ENCODE data around the gene PDZRN3.

Gene PDZRN3

DNA sequence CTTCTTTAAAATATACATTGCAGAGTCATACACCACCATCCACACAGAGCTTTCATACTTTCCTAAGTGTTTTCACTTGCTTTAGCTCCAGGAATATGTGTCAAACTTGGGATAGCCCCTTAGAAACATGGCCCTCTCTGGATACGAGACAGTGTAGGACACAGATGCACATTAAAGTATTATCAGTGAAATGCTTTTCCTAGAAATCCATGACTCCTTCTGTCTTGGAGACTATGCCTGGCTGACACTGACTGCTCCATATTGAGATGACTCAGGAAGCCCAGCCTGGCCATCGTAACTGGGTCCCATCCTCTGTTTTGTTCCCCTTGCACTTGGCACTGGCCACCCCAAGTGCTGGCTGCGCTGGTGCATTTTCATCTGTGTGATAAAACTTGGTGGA is 204.8 kb downstream of the PDZRN3 start:
- no peak for DNase-seq (ENCODE audit: low read depth, low spot score)

- DNase-seq (ENCODE audit: low read depth, low spot score) = no peak
These were observed 205.4 kb downstream of the PDZRN3 start for GRCh38 chr3:73419179-73419803.

DNA sequence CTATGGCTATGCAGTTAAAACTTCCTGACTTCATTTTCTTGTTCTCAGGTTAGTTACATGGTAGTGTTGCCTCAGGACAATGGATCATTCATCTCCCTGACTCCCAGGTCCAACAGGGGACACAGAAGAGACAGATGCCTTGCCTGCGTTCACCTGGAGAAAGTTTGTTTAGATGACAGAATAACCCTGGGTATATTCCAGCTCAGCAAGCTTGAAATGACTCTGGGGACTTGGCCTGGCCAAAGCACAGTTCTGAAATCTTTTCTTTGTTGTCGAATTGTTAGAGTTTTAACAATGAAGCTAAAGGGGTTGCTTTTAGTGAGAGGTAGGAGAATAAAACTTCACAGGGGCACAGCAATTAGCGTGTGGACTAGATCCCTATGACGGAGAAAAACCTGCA is 206.1 kb downstream of the PDZRN3 start:
- no peak for DNase-seq (ENCODE audit: low read depth, low spot score)

DNA sequence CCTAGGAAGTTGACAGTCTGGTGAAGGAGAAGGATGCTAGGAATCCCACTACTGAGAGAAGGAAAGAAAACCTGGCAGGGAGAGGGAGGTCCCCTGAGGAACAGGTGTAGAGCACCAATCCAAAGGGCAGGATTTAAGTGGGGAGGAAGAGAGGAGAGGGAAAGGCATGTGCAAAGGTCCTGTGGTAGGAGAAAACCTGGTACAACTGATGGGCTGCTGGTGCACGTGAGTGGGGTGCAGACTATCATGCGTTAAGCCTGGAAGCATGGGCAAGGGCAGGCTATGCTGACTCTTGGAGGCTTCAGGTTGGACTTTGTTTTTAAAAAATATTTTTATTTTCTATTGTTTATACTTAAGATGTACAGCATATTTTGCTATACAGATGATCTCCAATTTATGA is 209.6 kb downstream of the PDZRN3 start:
- no peak for DNase-seq (ENCODE audit: low read depth, low spot score)

GRCh38 chr3:73413619-73414018 is 211.1 kb downstream of the PDZRN3 start:
- no peak for DNase-seq (ENCODE audit: low read depth, low spot score)

GRCh38 chr3:73411993-73412392 is 212.7 kb downstream of the PDZRN3 start:
- no peak for DNase-seq (ENCODE audit: low read depth, low spot score)

DNA sequence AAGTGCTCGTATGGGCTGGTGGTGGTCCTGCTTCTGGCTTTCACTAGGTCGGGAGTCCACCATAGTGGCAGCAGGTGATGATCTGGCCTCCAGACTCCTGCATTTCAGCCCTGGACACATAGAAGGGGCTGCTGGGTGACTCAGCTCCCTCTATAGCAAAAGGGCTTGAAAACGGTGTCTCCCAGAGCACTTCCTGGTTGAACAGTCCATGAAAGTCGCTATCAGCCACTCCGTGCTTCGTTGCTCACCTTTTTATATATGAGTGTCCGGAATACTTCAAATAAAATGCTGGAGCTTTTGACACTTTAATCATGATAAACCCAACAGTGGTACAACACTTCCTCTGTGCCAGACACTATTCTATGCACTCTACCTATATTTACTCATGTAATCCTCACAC is 213.2 kb downstream of the PDZRN3 start:
- no peak for DNase-seq (ENCODE audit: low read depth, low spot score)

DNA sequence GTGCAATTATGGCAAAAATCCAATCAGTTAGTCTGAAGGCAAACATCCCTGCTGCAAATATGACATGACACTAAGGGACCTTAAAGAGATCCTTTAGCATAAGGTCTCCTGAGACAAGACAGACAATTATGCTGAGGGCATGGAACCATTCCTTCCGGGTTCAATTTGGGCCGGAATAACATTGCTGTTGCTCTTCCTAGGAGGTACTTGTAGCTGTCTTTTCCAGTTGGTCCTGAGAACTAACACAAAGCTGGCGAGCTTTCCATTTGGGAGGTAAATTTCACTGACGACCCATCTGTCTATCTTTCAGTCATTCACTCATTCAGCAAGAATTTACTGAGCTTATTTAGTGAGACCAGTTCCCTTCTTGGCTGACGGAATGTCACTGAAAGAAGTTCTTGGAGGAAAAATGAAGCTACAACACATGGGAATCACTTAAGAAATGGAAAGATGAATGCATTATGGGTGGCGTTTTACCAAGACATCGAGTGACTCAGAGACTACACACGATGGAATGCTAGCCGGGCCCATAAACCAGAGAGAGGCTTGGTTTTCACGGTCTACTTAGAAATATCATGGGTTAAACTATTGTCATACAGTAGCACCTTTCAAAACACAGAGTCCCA is 215.5 kb downstream of the PDZRN3 start:
- DNase-seq (ENCODE audit: low read depth, low spot score) = peak; percentile 92

- DNase-seq (ENCODE audit: low read depth, low spot score) = no peak
These were observed 216.1 kb downstream of the PDZRN3 start for GRCh38 chr3:73408634-73409033.

- no peak for DNase-seq (ENCODE audit: low read depth, low spot score)
These were observed 217.2 kb downstream of the PDZRN3 start for GRCh38 chr3:73407577-73407976.

GRCh38 chr3:73405853-73406252 is 218.9 kb downstream of the PDZRN3 start:
- no peak for DNase-seq (ENCODE audit: low read depth, low spot score)

GRCh38 chr3:73405000-73405399 is 219.7 kb downstream of the PDZRN3 start:
- no peak for DNase-seq (ENCODE audit: low read depth, low spot score)

- DNase-seq (ENCODE audit: low read depth, low spot score) = peak; percentile 62
These were observed 220.3 kb downstream of the PDZRN3 start for GRCh38 chr3:73404435-73404834.

DNA sequence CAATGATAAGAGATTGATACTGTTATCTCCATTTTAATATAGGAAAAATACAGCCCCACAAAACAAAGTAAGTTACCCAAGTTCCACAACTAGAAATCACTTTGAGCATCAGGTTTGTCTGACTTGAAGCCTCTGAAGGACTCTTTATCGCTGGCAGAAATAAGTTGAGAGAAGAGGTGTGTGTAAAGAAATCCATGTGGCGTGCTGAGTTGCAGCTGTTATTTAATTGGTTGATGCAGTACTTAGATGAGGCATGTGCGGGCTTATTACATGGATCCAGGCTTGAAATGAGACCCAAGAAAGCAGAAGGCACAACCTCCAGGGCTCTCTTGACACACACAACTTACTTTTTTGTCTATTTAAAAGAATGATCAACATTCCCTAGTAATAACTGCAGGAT is 221.3 kb downstream of the PDZRN3 start:
- no peak for DNase-seq (ENCODE audit: low read depth, low spot score)

DNA sequence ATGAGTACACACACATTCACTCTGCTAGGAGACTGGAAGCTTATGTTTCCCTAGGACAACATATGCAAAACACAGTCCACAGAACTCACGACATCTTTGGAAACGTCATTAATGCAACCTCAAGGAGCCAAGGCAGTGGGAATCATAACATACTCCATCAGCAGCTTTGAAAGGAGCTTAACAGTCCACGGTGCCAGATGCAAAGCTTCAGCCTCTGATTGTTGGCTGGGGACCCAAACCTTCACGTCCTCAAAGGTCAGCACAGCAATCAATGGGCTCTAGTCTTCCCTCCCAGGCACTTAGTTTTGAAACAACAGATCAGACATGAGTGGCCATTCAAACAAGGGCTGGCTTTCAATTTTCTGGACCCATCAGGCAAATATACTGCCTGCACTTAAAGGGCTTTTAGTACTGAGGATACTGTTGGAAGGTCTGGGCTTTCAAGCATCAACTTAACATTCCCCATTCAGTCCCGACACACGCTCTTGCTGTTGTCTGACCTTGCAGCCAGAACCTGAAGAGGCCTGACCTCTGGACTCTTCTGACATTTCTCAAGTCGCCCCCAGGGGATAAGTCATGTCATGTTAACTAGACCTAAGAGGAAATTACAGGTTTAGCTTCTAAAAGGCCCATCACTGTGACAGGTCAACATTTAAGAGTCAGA is 223.0 kb downstream of the PDZRN3 start:
- DNase-seq (ENCODE audit: low read depth, low spot score) = no peak

DNA sequence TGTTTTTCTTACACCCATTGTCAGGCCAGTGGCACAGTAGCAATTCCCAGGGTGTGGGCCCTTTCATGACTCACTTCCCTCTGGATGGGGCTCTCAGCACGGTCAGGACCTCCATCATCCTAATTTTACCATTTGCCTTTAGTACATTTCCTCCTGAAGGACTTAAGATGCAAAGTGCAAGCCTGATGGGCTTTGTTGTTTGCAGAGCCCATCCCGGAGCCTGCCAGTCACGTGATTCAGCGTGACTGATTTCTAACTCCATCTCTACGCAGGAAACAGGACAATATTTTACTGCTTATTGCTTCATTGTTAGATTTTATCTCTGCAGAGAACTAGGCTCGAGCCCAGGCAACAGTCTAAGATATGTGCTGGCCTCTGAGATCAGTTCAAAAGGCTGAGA is 223.7 kb downstream of the PDZRN3 start:
- DNase-seq (ENCODE audit: low read depth, low spot score) = no peak

GRCh38 chr3:73399666-73400253 is 225.0 kb downstream of the PDZRN3 start:
- DNase-seq (ENCODE audit: low read depth, low spot score) = no peak

DNA sequence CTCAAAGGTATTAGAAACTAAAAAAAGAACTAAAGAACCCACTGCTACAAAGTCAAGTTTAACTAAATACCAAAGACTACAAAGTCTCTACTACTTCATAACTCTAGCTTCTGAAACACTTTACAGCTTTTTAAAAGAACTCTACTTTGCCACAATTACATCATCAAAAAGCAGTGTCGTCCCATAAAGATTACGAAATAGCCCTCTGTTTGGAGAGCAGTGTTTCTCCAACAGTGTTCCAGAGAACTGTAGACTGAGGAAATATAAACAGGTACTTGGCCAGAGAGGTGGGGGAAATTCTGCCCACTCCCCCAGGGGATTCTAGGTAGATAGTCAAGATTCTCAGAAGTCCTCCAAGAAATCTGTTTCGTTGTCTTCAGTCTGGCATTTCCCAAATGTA is 225.6 kb downstream of the PDZRN3 start:
- DNase-seq (ENCODE audit: low read depth, low spot score) = no peak

DNA sequence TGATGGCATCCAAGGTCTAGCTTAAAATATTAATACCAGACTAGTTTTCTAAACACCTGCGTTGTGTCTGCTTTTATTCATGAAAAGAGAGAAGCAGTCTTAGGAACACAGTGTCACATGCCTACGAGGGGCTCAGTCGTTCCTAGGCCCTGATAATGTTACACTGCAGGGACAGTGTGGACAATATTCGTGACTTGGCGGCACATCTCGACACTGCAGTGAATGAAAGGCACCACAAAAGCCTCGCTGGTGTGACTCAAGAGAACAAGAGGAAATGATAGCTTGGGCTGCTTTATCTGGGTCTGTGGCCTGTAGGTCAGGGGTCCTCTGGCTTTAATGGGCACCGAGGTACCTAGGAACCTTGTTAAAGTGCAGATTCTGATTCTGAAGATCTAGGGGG is 226.7 kb downstream of the PDZRN3 start:
- no peak for DNase-seq (ENCODE audit: low read depth, low spot score)

DNA sequence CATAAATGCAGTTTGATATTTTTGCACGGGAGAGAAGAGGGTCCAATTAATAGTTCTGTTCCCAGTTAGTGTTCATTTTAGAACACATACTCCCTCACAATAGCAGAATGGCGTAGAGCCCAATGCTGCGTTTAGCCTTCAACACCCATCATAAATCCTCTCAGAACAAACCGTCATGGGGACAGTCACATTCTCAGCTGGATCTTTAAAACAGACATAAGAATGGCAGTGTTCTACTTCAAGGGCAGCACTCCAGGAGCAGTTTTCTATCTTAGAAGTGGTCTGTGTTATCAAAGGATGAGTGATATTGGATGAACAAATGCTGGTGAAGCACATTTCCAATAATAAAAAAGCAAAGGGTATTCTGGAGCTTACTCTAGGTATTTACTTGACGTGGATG is 230.5 kb downstream of the PDZRN3 start:
- no peak for DNase-seq (ENCODE audit: low read depth, low spot score)

DNA sequence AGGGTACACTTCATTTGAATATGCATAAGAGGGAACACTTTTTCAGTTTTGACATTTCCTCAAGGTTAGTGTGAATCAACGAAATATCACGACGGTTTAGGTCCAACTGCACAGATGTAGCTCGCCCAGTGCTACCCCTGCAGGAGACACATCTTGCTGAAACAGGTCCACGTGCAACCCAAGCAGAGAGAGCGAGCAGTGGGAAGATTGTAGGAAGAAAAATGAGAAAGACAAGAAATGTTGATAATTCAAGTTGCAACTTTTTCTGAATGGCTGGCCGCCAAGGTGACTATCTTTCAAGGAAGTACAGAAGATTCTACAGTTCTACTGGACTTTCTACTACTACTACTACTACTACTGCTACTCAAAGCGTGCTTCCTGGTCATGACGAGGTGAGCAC is 231.7 kb downstream of the PDZRN3 start:
- DNase-seq (ENCODE audit: low read depth, low spot score) = no peak

GRCh38 chr3:73391984-73392383 is 232.8 kb downstream of the PDZRN3 start:
- no peak for DNase-seq (ENCODE audit: low read depth, low spot score)

GRCh38 chr3:73389928-73390327 is 234.8 kb downstream of the PDZRN3 start:
- no peak for DNase-seq (ENCODE audit: low read depth, low spot score)

Data from astrocyte of the hippocampus (primary cell).